ENCODE results near the gene RAD17.

DNA sequence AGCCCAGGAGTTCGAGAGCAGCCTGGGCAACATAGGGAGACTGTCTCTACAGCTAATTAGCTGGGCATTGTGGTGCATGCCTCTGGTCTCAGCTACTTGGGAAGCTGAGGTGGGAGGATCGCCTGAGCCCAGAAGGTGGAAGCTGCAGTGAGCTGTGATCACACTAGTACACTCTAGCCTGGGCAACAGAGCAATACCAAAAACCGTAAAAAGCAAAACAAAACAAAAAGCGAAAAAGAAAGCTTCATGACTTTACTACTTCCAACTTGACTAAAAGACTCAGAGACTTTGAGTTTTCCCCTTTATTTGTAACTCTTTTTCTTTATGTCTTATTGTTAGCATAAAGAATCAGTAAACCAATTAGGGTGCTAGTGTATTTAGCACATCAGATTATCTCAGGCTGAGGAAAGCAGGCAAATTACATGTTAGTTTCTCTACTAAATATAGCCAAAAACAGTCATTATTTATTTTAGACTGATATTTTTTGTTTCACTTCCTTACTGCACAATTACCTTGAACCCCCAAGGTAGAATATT, 5.4 kb downstream of the RAD17 start:
- no peak for TF ChIP-seq TCF12 (IDR thresholded peaks at IDR 0.05; ENCODE audit: low read depth)
- no peak for TF ChIP-seq YY1 (IDR thresholded peaks at IDR 0.05; ENCODE audit: low read depth)
- no peak for TF ChIP-seq FOXM1 (IDR thresholded peaks at IDR 0.05; ENCODE audit: borderline replicate concordance, low read depth)
- TF ChIP-seq, protein P1, sequence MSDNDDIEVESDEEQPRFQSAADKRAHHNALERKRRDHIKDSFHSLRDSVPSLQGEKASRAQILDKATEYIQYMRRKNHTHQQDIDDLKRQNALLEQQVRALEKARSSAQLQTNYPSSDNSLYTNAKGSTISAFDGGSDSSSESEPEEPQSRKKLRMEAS (IDR thresholded peaks at IDR 0.05) = no peak
- TF ChIP-seq EP300 (IDR thresholded peaks at IDR 0.05; ENCODE audit: borderline replicate concordance) = no peak
- TF ChIP-seq, protein P2, sequence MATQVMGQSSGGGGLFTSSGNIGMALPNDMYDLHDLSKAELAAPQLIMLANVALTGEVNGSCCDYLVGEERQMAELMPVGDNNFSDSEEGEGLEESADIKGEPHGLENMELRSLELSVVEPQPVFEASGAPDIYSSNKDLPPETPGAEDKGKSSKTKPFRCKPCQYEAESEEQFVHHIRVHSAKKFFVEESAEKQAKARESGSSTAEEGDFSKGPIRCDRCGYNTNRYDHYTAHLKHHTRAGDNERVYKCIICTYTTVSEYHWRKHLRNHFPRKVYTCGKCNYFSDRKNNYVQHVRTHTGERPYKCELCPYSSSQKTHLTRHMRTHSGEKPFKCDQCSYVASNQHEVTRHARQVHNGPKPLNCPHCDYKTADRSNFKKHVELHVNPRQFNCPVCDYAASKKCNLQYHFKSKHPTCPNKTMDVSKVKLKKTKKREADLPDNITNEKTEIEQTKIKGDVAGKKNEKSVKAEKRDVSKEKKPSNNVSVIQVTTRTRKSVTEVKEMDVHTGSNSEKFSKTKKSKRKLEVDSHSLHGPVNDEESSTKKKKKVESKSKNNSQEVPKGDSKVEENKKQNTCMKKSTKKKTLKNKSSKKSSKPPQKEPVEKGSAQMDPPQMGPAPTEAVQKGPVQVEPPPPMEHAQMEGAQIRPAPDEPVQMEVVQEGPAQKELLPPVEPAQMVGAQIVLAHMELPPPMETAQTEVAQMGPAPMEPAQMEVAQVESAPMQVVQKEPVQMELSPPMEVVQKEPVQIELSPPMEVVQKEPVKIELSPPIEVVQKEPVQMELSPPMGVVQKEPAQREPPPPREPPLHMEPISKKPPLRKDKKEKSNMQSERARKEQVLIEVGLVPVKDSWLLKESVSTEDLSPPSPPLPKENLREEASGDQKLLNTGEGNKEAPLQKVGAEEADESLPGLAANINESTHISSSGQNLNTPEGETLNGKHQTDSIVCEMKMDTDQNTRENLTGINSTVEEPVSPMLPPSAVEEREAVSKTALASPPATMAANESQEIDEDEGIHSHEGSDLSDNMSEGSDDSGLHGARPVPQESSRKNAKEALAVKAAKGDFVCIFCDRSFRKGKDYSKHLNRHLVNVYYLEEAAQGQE (IDR thresholded peaks at IDR 0.05; ENCODE audit: low read depth) = no peak
- TF ChIP-seq RAD21 (IDR thresholded peaks at IDR 0.05; ENCODE audit: low read depth) = no peak
- TF ChIP-seq TAF1 (IDR thresholded peaks at IDR 0.05; ENCODE audit: low read depth) = no peak
- no peak for TF ChIP-seq EGR1 (IDR thresholded peaks at IDR 0.05)
- TF ChIP-seq TEAD4 (IDR thresholded peaks at IDR 0.05) = no peak
- TF ChIP-seq CREB1 (IDR thresholded peaks at IDR 0.05; ENCODE audit: low read depth) = no peak
- no peak for TF ChIP-seq ZBTB7A (IDR thresholded peaks at IDR 0.05; ENCODE audit: low read depth)

All from Ishikawa (cell line).